ENCODE data around the gene LRWD1.

LRWD1 gene

DNA sequence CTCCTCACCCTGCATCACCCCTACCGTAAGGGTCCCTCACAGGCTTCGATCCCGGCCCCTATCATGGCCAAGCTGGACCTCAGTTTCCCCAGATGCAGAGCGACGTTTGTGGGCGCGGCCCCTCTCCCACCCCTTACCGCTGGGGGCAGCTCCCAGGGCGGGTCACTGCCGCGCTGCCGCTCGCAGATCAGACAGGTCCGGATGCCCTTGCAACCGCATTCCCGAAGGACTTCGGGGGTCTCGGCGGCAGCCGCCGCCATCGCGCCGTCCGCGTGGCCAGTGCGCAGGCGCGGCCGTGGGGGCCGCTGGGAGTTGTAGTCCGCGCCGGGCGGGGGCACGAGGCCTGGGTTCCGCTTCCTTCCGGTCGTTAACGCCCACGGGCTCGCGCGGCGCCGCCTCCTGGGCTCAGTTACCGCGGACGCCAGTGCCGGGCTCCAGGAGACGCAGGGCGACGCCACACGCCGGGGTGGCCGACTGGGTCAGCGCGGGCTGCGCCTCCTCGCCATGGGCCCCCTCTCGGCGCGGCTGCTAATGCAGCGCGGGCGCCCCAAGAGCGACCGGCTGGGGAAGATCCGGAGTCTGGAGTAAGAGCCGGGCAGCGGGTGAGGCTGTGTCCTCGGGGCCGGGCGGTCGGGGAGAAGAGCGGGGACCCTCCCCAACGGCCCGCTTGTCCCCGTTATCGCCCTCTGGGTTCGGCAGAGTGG, at the start of gene LRWD1, which contains the start of gene ALKBH4:
LRWD1 (plus strand) TSS at position 408 of the 704 bp plus-strand sequence; CDS start at position 505, 97 bp downstream.
ALKBH4 (minus strand) TSS at position 287 of the 704 bp plus-strand sequence; CDS start at position 260, 27 bp downstream.
- peak; percentile 95 for DNase-seq

DNA sequence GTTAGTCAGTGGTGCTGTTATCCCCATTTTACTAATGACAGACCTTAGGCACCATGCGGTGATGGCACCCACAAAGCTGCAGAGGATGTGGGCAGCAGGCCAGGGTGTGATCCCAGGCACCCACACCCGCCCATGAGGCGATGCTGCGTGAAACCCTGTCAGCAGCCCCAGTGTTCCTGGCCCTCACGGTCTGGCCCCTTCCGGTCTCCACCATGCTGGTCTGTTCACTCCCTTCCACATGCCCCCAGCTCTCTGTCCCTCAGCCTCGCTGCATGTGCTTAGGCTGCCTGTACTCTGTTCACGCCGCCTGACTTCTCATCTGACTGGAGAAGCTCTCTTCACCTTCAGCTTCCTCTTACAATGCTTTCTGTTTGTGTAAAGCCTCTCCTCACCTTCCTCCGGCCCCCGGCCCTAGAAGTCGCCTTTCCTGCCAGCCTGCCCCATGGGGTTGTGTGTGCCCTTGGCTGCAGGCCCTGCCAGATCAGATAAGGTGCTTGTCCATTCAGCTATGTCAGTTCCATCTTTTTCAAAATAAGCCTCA, 49.0 kb upstream of the LRWD1 start:
- DNase-seq = peak; percentile 76

DNA sequence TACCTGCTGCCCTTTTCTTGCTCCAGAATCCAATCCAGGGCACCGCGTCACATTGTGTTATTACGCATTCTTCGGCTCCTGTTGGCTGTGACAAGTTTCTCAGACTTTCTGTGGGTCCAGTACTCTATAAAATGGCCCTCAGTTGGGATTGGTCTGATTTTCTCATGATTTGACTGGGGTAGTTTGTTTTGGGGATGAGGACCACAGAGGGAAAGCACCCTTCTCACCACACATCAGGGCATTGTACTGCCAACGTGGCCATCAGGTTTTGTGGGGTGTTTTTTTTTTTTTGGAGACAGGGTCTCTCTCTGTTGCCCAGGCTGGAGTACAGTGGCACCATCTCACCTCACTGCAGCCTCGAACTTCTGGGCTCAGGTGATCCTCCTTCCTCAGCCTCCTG, 48.4 kb upstream of the LRWD1 start:
- DNase-seq = no peak

DNA sequence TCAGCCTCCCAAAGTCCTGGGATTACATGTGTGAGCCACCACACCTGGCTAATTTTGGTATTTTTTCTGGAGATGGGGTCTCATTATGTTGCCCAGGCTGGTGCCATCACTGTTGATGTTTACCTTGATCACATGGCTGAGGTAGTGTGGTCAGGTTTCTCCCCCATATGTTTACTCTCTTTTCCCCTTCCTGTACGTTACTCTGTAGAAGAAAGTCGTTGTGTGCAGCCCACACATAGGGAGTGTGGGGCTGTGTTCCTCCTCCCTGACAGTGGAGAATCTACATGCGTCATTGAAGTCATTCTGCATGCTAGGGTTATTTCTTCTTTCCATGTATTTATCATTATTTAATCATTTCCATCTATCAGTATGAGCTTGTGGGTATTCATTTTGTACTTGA, 47.7 kb upstream of the LRWD1 start:
- DNase-seq = no peak

DNA sequence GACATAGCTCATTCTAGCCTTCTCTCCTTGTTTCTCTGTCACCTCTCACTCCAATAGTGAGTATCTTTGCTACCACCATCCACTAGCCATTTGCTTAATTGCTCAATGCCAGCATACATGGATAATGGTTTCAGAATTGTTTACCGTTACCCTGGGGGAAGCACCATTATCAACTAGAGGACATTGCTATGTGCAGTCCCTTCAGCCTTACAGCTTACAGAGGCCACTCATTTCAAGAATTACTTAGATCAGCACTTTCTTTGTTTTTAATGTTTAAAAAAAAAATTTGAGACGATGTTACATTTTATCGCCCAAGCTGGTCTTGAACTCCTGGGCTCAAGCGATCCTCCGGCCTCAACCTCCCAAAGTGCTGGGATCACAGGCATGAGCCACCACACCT, 46.2 kb upstream of the LRWD1 start:
- no peak for DNase-seq

DNA sequence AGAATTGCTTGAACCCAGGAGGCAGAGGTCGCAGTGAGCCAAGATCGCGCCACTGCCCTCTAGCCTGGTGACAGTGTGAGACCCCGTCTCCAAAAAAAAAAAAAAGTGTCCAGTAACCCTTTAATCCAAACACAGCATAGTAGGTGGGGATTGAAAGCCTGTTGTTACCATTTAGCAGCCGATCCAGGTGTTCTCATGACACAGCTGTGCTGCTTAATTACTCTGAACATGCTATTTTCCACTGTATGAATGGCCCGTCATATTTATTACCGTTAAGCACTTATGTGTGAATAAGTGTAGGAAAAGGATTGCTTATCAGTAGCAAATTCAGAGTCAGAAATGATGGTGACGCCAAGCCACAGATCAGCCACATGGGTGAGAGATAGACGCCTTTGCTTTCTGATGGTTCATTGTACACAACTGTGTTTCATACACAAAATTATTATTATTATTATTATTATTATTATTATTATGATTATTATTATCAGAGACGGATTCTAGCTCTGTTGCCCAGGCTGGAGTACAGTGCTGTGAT, 43.0 kb upstream of the LRWD1 start:
- DNase-seq = no peak

DNA sequence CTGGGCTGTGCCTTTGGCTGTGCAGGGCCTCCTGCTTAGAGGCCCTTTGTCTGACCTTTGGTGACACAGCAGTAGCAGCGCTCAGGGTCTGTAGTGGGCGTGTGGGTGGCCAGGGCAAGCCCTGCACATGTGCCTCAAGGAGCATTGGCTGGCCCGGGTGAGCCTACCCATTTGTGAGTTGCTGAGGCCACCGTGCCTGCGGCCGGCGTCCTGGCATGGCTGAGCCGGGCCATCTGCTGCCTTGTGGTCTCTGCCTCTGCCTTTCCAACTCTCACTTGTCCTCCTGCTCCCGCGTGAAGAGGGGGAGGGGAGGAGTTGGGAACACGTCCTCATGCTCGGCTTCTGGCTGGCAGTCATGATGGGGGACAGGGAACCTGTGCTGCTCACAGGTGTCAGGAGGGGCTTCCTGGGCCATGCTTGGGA, 40.6 kb upstream of the LRWD1 start:
- DNase-seq = no peak

DNA sequence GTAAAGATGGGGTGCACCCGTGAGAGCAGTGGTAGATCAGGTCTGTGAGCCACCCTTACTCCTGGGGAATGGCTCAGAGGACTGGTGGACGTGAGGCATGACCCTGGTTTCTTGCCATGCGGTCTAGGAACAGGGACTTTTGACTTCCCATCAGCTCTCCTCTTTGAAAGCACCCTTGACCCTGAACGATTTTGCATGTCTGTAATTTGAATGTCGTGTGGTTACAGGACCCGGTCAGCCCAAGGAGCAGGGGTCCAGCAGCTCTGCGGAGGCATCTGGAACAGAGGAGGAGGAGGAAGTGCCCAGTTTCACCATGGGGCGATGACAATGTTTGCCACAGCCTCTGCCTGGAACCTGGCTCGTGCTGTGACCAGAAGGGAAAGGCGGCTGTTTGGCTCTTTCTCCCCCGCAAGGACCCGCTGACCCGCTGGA, 40.0 kb upstream of the LRWD1 start:
- no peak for DNase-seq

DNA sequence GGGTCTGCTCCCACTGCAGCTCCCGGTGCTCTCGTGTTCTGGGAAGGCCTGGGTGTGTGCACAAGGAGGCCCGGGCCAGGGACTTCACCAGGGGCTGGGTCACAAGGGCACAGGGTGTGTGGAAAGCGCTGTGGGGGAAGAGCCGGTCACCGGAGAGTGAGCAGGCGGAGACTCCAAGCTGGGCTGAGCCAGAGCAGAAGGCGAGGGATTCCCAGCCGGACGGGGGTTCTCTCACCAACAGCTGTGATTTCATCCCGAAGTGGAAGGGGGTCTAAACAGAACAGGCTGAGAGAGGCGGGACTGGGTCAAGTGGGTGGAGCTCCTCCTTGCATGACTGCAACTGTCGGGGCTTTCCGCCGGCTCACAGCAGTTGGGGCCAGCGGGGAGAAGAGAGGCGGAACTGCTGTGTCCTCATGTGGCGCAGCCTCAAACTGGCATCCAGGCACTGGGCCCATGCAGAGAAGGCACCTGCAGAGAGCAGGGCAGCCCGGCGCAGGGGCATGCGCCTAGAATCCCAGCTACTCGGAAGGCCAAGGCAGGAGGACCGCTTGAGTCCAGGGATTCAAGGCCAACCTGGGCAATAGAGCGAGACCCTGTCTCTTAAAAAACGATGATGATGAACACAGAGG, 39.0 kb upstream of the LRWD1 start:
- DNase-seq = peak; percentile 84

DNA sequence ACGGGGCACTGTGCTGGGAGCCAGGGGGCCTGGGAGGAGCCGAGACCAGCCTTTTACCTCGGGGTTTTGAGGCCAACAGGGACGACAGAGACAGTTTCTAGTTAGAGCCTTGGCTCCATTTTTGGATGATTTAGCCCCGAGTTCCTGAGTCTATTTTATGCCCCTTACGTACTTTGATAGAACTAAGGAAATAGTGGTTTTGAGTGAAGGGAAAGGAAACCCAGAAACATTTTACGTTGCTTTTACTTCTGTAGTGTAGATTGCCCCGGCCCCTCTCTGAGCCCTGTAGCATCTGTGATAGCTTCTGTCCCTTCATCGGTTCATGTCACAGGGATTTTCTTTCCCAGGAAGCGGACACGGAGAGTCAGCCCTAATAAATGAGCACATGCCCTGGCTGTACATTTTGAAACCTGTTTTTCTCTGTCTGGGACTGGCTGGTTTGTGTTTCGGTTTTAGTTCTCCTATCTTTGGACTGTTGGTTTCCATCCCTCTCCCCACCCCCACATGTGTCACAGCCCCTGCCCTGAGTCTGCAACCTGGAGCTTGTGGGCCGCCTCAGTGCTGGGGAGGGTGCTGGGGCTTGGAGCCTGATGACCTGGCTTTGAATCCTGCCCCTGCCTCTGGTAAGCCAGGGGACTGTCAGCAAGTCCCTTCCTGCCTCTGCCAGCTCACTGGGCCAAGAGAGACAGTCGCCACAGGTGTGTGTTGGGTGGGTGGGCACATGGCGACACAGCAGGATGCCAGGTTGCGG, 38.3 kb upstream of the LRWD1 start:
- DNase-seq = peak; percentile 85

DNA sequence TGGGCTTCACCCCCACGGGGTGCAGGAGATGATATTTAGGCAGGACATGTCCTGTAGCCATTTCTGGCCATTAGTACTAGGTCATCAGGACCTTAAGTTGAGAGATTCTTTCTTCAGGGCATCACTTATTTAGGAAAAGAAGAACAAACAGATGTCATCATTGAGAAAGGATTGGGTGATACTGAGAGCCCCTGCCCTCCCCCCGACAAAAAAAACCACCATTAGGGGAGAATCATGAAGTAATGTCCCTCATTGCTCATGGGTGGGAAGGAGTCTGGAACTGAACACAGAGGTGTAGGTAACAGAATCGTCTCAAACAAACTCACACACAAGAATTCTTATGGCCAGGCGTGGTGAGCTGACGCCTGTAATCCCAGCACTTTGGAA, 37.8 kb upstream of the LRWD1 start:
- no peak for DNase-seq

DNA sequence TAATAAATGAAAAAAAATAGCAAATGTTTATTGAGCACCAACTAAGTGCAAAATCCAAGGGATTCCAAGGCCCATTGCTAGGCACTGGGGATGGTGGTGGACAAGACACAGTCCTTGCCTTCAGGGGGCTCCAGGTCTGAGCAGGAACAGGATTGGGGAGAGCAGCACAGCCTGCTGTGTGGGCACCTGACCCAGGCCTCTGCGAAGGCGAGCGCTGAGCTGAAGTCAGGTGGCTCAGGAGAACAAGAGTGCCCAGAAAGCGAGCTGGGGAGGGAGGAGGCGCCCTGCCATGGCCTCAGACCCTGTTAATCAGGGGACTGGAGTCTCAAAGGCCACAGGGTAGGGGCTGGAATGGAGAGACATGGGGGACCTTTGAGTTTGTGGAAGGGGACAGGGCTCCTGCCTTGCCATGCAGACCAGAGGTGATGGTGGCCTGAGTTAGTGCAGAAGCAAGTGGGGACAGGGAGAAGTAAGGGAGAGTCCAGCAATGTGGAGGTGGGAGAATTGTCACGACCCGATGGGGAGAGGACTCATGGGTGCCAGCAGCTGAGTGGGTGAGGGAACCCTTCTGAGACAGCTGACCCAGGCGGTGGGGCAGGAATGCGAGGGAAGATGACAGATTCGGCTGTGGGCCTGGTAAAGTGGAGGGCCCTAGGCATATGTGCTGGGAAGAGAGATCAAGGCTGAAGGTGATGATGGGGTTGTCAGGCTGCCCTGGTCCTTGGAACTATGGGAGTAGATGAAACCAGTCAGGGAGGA, 35.5 kb upstream of the LRWD1 start:
- DNase-seq = no peak

DNA sequence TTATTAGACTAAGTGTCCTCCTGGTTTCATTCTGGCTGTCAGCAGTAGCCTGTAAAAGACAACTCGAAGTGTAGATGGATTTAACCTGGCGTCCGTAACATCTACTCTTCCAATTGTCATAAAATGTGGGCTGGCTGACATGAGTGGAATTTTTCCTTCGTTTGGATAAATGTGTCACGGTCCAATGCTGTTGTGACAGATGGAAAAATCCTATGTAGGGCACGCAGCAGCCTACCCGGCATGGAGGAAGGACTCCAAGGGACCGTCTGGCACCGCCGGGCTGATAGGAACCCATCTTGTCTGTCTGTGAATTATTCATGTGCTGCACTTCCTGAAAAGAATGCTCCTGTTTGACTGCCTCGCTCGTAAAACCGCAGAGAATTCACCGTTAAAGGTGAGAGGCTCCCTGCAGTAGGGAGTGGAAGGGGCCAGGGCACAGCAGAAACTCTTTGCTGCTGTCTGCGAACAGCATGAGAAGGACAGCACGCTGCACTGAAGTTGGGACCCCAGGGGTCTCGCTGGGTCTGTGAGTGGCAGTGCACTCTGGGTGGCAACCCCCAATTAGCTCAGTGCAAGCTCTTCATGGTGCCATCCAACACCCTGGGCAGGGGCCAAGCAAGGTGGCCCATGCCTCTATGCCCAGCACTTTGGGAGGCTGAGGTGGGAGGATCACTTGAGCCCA, 33.0 kb upstream of the LRWD1 start:
- DNase-seq = peak; percentile 55

DNA sequence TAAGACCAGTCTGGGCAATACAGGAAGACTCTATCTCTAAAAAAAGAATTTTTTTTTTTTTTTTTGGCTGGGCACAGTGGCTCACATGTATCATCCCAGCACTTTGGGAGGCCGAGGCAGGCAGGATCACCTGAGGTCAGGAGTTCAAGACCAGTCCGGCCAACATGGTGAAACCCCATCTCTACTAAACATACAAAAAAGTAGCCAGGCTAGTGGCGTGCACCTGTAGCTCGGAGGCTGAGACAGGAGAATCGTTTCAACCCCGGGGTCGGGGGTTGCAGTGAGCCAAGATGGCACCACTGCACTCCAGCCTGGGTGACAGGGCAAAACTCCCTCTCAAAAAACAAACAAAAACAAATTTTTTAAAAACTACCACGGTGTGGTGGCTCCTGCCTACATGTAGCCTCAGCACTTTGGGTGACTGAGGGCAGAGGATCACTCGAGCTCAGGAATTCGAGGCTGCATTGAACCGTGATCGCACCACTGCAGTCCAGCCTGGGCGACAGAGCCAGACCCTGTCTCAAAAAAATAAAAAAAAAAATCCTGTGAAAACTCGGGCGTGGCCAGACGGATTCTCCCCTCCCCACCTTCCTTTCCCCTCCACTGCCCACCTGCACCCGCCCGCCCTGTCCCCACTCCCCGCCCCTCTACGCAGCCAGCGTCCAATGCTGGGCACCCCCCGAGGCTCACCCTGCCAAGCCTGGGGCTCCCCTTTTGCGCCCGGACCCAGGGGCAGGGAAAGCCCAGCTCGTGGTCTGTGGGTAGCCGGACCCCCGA, 32.2 kb upstream of the LRWD1 start:
- no peak for DNase-seq

DNA sequence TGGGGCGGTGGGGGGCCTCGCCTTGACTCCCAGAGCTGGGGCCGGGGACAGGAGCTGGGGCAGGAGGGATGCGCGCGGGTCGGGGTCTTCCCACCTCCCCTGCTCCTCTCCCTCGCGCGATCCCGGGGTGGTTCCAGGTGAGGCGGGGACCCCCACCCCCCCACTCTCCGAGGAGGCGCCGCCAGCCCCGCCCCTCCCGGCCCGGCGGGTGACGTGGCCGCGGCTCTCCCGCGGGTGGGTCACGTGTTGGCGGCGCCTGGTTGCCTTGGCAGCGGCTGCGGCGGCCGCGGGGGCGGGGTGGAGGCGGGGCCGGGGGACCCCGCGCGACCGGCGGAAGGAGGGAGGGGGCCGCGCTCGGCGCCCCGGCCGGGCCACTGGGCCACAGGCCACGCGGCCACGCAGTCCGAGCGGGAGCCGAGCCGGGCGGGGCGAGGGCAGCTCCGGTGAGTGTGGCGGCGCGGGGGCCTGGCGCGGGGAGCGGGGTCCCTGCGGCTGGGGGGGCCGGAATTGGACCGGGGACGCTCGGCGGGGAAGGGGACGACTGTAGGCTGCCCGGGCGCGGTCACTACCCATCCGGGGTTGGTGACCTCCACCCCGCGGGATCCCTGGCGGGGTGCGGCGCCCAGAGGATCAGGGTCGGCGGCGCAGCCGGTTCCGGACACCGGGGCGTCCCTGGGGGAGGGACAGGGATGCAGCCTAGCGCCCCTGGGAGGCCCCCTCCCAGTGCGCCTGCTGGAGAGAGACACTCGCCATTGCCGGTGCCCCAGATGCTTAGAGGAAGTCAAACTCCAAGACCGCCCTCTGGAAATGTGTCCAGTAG, 31.4 kb upstream of the LRWD1 start, which contains the start of gene ORAI2:
ORAI2 (plus strand) TSS at position 357 of the 820 bp plus-strand sequence. CDS start 5,382 bp downstream, outside the sequence.
- DNase-seq = peak; percentile 80

DNA sequence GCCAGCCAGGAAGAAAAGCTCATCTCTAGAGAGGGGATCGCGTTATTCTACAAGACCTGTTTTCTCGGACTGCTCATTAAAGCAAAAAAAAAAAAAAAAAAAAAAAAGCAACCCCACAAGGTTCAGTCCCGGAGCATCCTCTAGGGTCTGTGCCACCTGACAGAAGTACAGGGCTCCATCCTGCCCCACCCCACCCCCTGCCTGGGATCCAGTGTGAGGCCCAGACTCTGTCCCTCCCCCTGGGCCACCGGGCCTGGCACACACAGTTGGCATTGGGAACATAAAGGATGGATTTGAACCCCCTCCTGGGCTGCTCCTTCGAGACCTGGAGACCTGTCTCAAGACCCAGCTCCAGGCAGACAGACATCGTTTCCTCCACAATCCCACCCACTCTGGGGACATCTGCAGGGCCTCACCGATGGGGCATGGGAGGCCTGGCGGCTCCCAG, 30.7 kb upstream of the LRWD1 start:
- no peak for DNase-seq

DNA sequence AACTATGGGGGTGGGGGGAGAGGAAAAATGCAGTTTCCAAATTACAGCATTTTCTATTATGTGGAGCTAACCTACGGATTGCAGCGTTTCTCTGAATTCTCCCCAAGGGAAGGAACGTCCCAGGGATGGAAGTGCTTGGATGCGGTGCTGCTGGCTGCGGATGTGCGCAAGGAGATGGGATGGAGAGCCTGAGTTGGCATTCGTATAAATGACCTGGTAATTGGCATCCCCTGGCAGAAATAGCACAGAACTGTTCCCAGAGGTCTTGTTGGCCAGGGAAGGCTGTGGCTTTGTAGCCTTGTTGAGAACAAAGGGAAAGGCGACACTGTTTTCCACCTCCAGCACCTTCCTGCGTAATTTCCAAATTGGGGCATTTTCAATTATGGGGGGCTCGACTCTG, 28.7 kb upstream of the LRWD1 start:
- DNase-seq = no peak

DNA sequence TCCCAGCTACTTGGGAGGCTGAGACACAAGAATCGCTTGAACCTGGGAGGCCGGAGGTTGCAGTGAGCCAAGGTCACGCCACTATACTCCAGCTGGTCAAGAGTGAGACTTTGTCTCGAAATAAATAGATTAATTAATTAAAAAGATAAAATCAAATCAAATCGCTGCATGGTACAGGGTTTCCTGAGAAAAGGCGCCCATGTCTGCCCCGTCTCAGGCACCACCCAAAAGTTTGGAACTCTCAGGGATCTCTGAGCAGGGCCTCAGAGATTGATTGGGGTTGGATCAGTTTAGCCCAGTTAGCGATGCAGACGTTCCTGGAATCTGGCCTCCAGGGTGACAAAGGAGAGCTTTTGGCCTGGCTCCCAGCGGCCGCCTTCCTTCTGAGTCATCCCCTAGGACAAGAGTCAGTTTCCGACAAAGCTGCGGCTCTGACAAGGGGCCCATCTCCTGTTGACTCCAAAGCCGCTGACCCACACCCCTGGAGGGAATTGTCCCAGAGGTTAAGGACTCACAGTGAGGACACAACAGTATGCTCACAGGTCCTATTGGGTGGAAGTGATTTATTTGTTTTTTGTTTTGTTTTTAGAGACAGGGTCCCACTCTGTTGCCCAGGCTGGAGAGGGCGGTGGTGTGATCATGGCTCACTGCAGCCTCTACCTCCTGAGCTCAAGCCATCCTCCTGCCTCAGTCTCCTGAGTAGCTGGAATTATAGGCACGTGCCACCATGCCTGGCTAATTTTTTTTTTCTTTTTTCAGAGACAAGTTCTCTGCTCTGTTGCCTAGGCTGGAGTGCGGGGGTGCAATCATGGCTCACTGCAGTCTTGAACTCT, 24.6 kb upstream of the LRWD1 start:
- no peak for DNase-seq
